Measurements from ENCODE around the gene LRP1B. TPM values are rescaled to one million over a fixed set of nuclear protein-coding genes. Genes with fewer than 3 reads are reported as not detected.

LRP1B gene
- total RNA-seq, 1 donor from 2014 or later = 0.12 TPM

DNA sequence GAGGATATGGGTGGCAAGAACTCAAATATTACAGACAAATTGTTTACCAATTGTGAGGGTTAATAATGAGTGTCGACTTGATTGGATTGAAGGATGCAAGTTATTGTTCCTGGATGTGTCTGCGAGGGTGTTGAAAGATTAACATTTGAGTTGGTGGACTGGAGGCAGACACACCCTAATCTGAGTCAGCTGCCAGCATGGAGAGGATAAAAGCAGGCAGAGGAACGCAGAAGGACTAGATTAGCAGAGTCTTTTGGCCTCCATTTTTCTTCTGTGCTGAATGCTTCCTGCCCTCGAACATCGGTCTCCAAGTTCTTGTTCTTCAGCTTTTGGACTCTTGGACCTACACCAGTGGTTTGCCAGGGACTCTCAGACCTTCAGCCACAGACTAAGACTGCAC, 1503.7 kb downstream of the LRP1B start:
- DNase-seq (ENCODE audit: low read depth) = no peak
- no peak overlapping the region for H3K4me3 ChIP-seq (ENCODE audit: low read depth, low read length)
- TF ChIP-seq, protein P1, sequence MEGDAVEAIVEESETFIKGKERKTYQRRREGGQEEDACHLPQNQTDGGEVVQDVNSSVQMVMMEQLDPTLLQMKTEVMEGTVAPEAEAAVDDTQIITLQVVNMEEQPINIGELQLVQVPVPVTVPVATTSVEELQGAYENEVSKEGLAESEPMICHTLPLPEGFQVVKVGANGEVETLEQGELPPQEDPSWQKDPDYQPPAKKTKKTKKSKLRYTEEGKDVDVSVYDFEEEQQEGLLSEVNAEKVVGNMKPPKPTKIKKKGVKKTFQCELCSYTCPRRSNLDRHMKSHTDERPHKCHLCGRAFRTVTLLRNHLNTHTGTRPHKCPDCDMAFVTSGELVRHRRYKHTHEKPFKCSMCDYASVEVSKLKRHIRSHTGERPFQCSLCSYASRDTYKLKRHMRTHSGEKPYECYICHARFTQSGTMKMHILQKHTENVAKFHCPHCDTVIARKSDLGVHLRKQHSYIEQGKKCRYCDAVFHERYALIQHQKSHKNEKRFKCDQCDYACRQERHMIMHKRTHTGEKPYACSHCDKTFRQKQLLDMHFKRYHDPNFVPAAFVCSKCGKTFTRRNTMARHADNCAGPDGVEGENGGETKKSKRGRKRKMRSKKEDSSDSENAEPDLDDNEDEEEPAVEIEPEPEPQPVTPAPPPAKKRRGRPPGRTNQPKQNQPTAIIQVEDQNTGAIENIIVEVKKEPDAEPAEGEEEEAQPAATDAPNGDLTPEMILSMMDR (conservative IDR thresholded peaks at IDR 0.05; ENCODE audit: low read depth, low read length) = no peak

DNA sequence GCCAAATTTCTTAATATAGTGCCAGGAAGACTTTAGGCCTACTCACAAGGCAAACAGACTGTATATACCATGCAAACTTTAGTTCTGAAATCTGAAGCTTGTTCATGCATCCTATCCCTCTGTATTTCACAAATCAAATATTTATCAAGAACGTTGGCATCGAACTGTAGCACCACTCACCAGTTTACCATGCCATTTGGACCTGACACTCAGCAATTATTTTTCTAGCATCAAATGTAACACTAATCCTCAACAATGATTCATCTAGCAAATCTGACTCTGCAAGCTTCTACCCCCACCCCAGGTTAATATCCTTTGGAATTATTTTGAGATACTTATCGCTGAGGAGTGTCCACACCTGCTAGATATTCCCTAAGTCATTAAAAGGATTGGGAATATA, 1506.6 kb downstream of the LRP1B start:
- H3K4me3 ChIP-seq (ENCODE audit: low read depth, low read length) = no peak overlapping the region
- TF ChIP-seq, protein P1 (conservative IDR thresholded peaks at IDR 0.05; ENCODE audit: low read depth, low read length) = no peak
- no peak for DNase-seq (ENCODE audit: low read depth)

DNA sequence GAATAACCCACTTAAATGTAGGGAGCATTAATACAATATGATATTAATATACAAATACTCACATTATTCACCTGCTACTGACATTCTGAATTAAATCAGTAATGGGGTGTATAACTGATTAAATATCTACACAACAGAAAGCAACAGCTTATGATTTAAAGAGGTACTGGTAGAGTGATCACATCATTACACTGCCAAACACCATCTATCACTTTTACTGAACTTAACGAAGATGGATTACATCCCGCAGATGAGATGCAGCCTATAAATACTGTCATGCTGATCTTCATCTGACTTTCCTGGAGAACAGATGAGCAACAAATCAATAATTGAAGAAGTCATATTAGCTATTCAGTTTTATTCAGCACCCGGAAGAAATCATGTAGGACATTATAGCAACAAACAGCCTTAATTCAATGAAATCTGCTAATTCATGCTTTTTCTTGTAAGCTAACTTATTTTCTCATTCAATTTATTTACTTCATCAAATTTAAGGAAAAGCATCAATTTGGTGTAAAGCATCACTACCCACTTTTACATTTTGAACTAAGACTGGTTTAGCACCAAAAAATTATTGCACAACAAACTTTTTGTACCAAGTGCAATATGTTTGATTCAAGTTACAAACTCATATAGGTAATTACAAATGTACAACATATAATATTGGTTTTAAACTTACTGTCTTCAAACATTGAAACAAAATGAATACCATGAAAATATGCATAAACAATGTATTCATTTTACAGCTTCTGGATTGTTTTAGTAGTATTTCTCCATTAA, 1509.0 kb downstream of the LRP1B start:
- TF ChIP-seq, protein P1 (conservative IDR thresholded peaks at IDR 0.05; ENCODE audit: low read depth, low read length) = no peak
- H3K4me3 ChIP-seq (ENCODE audit: low read depth, low read length) = no peak overlapping the region
- DNase-seq (ENCODE audit: low read depth) = no peak

- DNase-seq (ENCODE audit: low read depth) = no peak
- TF ChIP-seq, protein P1 (conservative IDR thresholded peaks at IDR 0.05; ENCODE audit: low read depth, low read length) = no peak
- no peak overlapping the region for H3K4me3 ChIP-seq (ENCODE audit: low read depth, low read length)
Observed at GRCh38 chr2:140604788-140605187, 1526.0 kb downstream of the LRP1B start.

DNA sequence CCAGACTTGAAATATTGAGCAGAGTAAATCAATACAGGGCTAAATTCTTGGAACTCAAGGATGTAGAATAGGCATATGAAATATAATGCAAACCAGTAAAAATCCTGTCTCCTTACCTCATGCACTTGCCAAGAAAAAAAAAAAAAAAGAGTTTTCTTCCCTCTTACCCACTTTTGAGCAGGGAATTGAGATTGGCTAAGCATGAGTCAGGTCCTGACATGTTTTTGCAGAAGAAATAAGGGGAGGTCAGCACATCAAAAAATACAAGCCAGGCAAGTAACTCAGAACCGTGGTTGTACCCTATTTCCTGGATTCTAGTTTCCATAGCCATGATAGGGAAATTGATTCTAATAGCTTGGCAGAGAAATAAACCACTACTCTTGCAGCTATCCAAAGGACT, 1526.7 kb downstream of the LRP1B start:
- H3K4me3 ChIP-seq (ENCODE audit: low read depth, low read length) = no peak overlapping the region
- no peak for DNase-seq (ENCODE audit: low read depth)
- TF ChIP-seq, protein P1 (conservative IDR thresholded peaks at IDR 0.05; ENCODE audit: low read depth, low read length) = no peak

DNA sequence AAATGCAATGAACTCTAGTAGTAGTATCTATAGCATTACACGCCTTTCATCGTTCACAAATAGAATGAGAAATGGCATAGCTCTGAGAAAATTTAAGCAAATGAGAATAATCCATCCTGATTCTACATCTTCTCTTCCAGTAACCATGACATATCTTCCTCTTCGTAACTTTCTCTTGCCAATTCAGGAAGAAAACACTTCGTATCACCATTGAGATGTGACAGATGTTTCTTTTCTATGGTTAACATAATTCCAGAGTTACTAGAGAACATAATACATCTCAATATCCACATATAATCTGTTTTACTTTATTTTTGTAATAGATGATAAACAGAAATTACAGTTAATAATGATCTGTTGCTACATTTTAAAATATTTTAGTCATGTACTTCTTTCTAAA, 1527.4 kb downstream of the LRP1B start:
- DNase-seq (ENCODE audit: low read depth) = no peak
- no peak overlapping the region for H3K4me3 ChIP-seq (ENCODE audit: low read depth, low read length)
- TF ChIP-seq, protein P1 (conservative IDR thresholded peaks at IDR 0.05; ENCODE audit: low read depth, low read length) = no peak

GRCh38 chr2:140601801-140602200, 1529.0 kb downstream of the LRP1B start:
- H3K4me3 ChIP-seq (ENCODE audit: low read depth, low read length) = no peak overlapping the region
- no peak for DNase-seq (ENCODE audit: low read depth)
- TF ChIP-seq, protein P1 (conservative IDR thresholded peaks at IDR 0.05; ENCODE audit: low read depth, low read length) = no peak

Measured in epithelial cell of proximal tubule (primary cell).